Forelimb muscle (tissue), 1 donor: ENCODE data around the gene TEX261. TPM values are rescaled to one million over a fixed set of nuclear protein-coding genes. Genes with fewer than 3 reads are reported as not detected.

Experiments used
- DNase-seq: peaks from one replicate; pipeline ENCODE4 v3.0.0-alpha.2; 2013; ENCODE audit warnings: low read depth
- polyA plus RNA-seq: library from polyadenylated mRNA; unstranded; fragments of 120-200 nt; gene quantifications from one replicate; pipeline ENCODE4 v1.2.1, GENCODE V29; 2013; ENCODE audit not compliant: insufficient read length

TEX261 gene
- polyA plus RNA-seq, 1 donor, result 34.2 TPM

GRCh38 chr2:70981866-70982810 lies 12.5 kb downstream of the TEX261 start:
- DNase-seq, result no peak

- no peak for DNase-seq
These were observed 13.3 kb downstream of the TEX261 start for GRCh38 chr2:70981421-70981820.

DNA sequence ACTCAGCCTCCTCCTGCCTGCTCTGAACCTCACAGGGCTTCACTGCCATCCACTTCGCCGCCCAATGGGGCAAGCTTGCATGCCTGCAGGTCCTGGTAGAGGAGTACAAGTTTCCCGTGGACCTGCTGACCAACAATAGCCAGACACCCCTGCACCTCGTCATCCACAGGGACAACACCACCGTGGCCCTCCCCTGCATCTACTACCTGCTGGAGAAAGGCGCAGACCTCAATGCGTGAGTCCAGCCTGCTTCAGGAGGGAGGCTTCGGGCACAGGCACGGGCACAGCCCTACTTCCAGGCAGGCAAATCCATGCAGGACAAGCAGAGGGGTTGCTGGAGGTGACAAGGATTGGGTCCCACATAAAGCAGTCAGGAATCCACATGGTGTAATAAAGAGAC lies 15.0 kb downstream of the TEX261 start:
- DNase-seq, result no peak

GRCh38 chr2:70979180-70979488 lies 15.5 kb downstream of the TEX261 start:
- no peak for DNase-seq

DNA sequence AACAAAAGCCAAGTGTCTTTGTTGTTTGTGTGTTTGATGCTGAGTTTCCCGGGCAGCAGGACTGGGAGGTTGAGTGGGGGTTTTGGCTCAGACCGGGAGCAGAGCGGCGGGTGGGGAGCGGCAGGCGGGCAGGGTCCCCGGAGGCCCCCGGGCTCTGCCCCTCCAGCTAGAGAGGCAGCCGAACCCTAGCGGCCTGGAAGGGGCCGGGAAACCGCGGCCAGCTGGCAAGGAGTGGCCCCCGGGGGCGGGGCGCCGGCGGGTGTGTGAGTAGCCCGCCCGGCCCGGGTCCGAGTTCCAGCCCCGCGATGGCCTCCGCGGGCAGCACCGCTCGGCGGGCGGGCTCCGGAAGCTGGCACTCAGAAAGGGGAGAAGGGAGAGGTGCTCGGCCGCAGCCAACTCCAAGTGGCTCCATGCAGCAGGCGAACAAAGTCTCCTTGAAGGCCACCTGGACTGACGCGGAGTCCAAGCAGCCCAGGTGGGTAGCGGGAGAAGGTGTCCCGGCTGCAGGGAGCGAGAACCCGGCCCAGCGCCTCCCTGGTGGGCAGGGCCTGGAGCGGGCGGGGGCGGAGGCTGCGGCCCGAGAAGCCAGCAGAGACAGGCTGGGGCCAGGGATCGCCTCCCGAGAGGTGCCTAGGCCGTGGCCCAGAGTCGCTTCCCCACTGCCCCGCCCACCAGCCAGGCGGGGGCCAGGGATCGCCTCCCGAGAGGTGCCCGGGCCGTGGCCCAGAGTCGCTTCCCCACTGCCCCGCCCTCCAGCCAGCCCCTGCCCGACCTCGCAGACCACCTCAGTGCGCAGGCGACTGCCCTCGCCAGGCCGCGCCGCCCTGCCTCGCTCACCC lies 16.1 kb downstream of the TEX261 start, which contains the start of gene ANKRD53:
Gene ANKRD53, plus strand, starts transcription at position 290 of the 839 bp plus-strand sequence. Its CDS starts 16 bp downstream, at position 306.
- DNase-seq, result no peak

GRCh38 chr2:70977605-70978205 lies 17.0 kb downstream of the TEX261 start:
- DNase-seq, result no peak

DNA sequence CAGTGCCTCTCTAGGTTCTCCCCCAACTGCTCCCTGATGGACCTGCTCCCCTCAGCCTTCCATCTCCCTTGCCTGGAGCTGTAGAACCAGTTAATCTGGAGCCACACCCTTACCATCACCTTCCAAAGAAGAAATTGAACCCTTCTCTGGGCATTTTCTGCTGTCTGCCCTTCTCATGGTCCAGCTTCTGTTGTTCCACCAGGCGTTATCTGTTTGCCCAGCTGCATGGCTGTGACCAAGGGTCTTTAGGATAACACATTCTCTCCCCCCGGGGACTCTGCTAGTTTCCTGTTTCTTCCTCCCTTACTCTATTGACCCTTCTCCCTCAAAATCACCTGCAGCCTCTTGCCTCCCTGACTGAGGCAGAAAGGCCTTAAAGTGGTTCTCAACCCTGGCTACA lies 19.4 kb downstream of the TEX261 start:
- DNase-seq, result no peak

GRCh38 chr2:70974592-70974991 lies 20.1 kb downstream of the TEX261 start:
- DNase-seq, result no peak

DNA sequence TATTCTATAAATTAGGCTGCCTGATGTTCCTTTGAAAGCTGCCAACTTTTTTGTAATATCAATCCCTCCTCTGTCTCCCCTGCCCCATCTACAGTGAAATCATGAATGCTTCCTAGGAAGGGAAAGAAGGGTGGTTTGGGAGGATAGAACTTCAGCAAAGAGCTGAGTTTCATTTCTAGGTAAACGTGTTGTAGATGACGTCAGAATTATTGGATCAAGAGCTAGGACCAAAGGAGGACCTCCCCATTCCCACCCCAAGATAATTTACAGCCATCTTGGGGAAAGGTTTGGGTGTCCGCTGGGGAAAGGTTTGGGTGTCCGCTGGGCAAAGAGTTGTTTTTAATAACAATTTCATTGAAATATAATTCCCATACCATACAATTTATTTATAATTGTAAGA lies 27.5 kb downstream of the TEX261 start:
- DNase-seq, result no peak

DNA sequence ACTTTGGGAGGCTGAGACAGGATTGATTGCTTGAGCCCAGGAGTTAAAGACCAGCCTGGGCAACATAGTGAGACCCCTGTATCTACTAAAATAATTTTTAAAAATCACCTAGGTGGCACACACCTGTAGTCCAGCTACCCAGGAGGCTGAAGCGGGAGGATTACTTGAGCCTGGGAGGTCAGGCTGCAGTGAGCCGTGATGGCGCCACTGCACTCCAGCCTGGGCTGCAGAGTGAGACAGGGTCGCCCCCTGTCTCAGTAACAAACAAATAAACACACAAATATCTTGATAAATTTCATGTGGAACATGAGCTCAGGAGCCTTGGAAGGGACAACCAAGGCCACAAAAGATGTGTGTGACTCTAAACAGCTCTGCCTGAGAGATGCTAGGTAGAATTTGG lies 28.0 kb downstream of the TEX261 start:
- no peak for DNase-seq

DNA sequence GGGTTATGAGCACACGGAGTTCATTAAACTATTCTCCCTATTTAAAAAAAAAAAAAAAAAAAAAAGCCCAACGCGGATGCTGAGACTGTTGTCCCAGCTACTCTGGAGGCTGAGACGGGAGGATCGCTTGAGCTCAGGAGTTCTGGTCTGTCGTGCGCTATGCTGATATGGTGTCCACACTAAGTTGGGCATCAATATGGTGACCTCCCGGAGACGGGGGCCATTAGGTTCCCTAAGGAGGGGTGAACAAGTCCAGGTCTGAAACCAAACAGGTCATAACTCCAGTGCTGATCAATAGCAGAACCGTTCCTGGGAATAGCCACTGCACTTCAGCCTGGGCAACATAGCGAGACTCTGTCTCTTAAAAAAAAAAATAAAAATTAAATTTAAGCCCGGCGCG lies 29.2 kb downstream of the TEX261 start:
- no peak for DNase-seq

DNA sequence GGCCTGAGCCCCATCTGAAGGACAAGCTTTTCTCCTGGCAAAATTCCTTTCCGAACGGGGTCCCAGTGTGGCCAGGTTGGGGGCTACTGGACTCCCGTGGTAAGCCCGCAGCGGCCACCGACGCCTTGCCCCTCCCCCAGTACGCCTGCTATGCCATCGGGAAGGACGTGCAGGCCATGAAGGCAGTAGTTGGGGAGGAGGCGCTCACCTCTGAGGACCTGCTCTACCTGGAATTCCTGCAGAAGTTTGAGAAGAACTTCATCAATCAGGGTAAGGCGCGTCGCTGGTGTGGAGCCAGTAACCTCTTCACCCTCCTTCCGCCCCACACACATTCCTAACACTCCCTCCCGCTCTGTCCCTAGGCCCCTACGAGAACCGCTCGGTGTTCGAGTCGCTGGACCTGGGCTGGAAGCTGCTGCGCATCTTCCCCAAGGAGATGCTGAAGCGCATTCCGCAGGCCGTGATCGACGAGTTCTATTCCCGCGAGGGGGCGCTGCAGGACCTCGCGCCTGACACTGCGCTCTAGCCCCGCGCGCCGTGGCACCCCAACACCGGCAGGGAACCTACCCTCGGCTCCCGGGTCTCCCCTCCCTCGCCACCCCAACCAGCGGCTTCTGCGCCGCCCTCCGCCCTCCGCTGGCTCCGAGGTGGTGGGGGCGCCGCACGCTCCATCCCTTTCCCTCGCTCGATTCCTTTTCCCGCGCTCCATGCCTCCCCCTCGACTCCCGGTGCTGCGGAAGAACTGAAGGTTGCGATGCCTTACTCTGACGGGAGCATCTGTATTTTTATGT lies 29.9 kb downstream of the TEX261 start:
- no peak for DNase-seq

DNA sequence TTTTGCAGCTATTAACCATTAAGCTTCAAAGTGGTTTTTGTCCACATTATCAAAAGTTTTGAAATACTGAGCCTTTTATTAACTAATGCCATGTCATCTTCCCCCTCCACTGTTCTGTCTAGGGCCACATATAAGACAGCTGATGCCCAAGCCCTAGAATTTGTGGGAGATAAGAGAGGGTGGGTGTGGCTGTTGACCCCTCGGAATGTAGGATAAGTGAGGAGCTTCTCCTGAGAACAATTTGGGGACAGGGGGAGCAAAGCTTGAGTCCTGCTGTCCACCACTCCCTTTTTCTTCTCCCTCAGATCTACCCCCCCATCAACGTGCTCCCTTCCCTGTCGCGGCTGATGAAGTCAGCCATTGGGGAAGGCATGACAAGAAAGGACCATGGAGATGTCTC lies 30.5 kb downstream of the TEX261 start:
- DNase-seq, result no peak

DNA sequence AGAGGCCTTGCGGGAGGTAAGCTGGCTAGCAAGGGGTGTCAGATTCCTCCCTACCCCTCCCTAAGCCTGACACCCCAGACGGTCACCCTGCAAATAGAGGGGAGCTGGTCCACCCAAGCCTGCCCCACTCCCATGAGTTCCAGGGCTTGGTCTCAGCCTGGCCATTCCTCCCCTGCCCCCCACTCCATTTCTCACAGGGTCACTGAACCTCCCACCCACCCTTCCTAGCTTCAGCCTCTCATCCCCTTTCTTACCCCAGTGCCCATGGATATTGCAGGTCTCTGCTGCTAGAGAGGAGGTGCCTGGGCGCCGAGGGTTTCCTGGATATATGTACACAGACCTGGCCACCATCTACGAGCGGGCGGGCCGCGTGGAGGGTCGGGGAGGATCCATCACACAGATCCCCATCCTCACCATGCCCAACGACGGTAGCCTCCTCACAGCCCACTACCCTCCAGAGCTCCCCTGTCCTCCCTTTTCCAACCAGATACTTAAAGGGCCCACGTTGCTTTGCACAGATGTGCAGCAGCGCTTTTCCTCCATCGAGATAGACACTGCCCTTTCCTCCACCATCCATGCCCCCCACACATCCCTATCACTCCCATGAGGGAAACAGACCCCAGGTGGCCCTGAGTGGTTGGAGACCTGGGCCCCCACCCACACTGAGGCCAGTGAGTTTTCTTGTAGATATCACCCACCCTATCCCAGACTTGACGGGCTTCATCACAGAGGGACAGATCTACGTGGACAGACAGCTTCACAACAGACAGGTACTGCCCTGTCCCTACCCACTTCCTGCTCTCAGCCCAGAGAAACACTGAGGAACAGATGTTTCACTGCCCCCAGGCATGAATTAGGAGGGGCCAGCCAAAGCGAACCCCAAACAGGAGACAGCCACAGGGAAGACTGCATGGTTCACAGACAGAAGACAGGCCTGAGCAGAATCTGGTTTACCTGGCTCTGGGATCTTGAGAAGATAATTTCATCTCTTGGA lies 31.5 kb downstream of the TEX261 start:
- no peak for DNase-seq

GRCh38 chr2:70962211-70962884 lies 32.3 kb downstream of the TEX261 start:
- DNase-seq, result no peak

- DNase-seq, result no peak
These were observed 33.1 kb downstream of the TEX261 start for GRCh38 chr2:70961648-70961994.

GRCh38 chr2:70960833-70961647 lies 33.6 kb downstream of the TEX261 start:
- DNase-seq, result no peak

DNA sequence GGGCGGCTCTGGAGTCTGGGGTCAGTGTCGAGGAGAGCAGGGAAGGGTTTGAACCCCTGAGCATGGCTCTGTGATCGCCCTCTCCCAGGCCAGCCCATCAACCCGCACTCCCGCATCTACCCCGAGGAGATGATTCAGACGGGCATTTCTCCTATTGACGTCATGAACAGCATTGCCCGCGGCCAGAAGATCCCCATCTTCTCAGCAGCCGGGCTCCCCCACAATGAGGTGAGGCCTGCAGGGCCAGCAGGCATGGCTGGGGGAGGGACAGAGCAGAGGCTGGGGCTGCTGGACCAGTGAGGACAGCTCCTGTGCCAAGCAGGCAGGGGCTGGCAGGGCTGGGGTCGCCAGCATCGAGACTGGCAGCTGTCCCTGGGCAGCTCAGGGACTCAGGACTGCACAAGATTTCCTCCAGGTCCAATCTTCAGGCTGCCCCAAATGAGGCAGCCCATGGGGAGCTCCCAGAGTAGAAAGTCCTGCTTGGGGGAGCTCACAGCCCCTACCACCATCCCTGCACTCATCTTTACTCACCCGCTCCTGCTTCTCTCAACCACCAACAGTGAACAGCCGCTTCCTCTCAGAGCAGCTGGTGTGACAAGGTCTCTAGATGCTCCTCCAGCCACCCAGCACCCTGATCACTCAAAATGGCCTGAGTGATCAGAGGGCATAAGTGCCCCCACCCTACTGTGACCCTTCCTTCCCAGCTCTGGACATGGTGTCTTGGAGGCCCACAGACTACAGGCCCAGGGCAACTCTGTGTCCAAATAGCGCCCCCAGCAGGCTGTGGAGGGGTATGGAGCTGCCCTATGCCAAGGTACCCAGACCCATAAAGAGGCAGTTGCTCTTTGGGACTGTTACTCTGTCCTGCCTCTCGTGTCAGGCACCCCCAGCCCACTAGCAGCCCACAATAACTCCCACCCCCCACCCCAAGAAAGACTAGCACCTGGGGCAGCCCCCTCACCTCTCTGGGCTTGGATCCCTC lies 34.5 kb downstream of the TEX261 start:
- DNase-seq, result no peak
